ENCODE measurements around the gene ABCA10. TPM values are rescaled to one million over a fixed set of nuclear protein-coding genes. Genes with fewer than 3 reads are reported as not detected.
"Not testable (repeated sequence)": the region's sequence is repeated elsewhere in the genome, so short reads cannot be mapped to it uniquely, and the experiment has no call there.

Gene ABCA10
- polyA plus RNA-seq, 3 donors from 2014 or later: 0.49 to 1.4 TPM; not detected in 1

DNA sequence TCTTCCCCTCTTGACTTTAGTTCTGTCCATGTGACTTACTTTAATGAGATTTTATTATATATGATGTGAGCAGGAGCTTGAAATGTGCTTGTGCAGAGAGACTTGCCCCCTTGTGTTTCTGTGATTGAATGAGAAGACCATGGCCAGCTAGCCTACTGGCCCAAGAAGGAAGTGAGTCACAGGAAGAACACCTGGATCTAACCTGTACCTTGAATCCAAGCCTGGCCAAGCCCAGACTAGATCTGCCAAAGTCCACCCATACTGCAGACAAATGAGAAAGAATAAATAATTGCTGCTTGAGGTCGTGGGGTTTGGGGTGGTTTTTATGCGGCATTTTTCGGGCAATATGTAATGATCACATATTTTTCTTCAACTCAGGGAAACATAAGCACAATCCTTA is 9.6 kb downstream of the ABCA10 start:
- Mint-ChIP-seq H3K27me3 (ENCODE audit: low read depth in 3 of 3) (no peaks in the 10 kb centered on the region), H3K27ac (no peak overlapping the region), H3K36me3 (peaks cover 7 to 16% (median 14%) of the 10 kb centered on the region in 3 donors), H3K9me3 (no peaks in the 10 kb centered on the region), H3K4me1 (peaks cover 8 to 14% of the 10 kb centered on the region in 2 donors), H3K4me3 (no peak overlapping the region)
- no peak for DNase-seq

DNA sequence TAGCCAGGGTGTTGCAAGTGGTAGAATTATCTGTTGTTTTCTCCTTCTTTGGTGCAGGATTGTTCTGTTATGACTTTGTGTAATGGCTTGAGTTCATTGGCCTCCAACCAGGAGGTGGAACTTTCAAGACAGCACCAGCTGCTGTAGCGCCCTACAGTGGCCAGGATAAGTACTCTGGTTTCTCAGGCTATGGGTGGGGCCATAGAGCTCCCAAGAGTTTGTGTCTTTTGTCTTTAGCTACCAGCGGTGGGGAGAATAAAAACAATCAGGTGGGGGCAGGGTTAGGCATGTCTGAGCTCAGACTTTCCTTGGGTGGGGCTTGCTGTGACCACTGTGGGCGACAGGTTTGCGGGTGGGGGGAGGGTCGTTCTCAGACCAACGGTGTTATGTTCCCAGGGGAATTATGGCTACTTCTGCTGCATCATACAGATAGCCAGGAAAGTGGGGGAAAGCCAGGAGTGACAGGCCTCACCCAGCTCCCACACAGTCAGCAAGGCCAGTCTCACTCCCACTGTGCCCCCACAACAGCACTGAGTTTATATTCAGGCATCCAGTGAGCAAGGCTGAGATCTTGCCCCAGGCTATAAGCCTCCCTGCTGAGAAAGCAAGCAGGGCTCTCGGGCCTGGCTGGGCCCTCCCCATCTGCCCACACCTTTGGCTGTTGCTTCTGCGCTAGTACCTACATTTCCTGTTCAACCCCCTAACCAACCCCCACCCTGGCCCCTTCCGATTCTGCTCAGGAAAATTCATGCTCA is 15.4 kb downstream of the ABCA10 start:
- Mint-ChIP-seq H3K27me3 (ENCODE audit: low read depth in 3 of 3) (peaks cover 0 to 2% (median 0%) of the 10 kb centered on the region in 3 donors), H3K4me3 (no peak overlapping the region), H3K36me3 (peaks cover 0 to 7% (median 4%) of the 10 kb centered on the region in 3 donors), H3K27ac (no peak overlapping the region), H3K4me1 (peaks cover 3 to 13% of the 10 kb centered on the region in 2 donors), H3K9me3 (no peaks in the 10 kb centered on the region)
- DNase-seq: no peak

DNA sequence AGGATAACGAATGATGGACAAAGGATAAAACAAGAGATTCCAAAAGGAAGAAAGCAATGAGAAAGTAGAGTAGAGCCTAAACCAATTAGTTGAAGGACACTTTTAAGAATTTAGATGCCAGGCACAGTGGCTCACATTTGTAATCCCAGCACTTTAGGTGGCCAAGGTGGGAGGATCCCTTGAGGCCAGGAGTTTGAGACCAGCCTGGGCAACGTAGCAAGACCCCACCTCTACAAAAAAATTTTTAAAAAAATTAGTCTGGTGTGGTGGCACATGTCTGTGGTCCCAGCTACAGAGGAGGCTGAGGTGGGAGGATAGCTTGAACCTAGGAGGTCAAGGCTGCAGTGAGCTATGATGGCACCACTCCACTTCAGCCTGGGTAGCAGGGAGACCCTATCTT is 20.0 kb downstream of the ABCA10 start:
- peaks cover 0 to 7% (median 4%) of the 10 kb centered on the region in 3 donors for H3K36me3 Mint-ChIP-seq
- peaks cover 0 to 2% (median 0%) of the 10 kb centered on the region in 3 donors for H3K27me3 Mint-ChIP-seq (ENCODE audit: low read depth in 3 of 3)
- H3K4me3 Mint-ChIP-seq: no peak overlapping the region
- H3K9me3 Mint-ChIP-seq: no peaks in the 10 kb centered on the region
- no peak for DNase-seq
- no peak overlapping the region for H3K27ac Mint-ChIP-seq
- peaks cover 3 to 13% of the 10 kb centered on the region in 2 donors for H3K4me1 Mint-ChIP-seq

DNA sequence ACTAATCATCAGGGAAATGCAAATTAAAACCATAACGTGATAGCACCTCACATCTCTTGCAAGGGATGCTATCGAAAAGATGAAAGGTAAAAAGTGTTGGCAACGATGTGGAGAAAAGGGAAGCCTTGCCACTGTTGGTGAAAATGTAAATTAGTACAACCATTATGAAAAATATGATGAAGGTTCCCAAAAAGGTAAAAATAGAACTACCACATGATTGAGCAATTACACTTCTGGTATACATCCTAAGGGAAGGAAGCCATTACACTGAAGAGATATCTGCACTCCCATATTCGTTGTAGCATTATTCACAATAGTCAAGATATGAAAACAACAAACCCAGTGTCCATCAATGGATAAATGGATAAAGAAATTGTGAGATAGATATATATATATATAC is 21.5 kb downstream of the ABCA10 start:
- Mint-ChIP-seq H3K27ac (no peak overlapping the region), H3K27me3 (ENCODE audit: low read depth in 3 of 3) (peaks cover 0 to 2% (median 2%) of the 10 kb centered on the region in 3 donors), H3K36me3 (peaks cover 0 to 4% (median 3%) of the 10 kb centered on the region in 3 donors), H3K9me3 (no peaks in the 10 kb centered on the region), H3K4me1 (peaks cover 0 to 6% of the 10 kb centered on the region in 2 donors), H3K4me3 (no peak overlapping the region)
- no peak for DNase-seq

GRCh38 chr17:69198238-69198637 is 30.4 kb downstream of the ABCA10 start:
- no peak overlapping the region for H3K4me3 Mint-ChIP-seq

GRCh38 chr17:69196105-69196653 is 32.4 kb downstream of the ABCA10 start:
- not testable (repeated sequence) for DNase-seq; H3K4me1 Mint-ChIP-seq; H3K27ac Mint-ChIP-seq; H3K27me3 Mint-ChIP-seq (ENCODE audit: low read depth in 3 of 3); H3K4me3 Mint-ChIP-seq; H3K9me3 Mint-ChIP-seq
- H3K36me3 Mint-ChIP-seq: peaks cover 10 to 15% (median 12%) of the 10 kb centered on the region in 3 donors

More at GRCh38 chr17:69198238-69198637, 30.4 kb downstream of the ABCA10 start:
- H3K9me3 Mint-ChIP-seq: no peaks in the 10 kb centered on the region
- H3K27me3 Mint-ChIP-seq (ENCODE audit: low read depth in 3 of 3): peaks cover 0 to 3% (median 2%) of the 10 kb centered on the region in 3 donors
- H3K4me1 Mint-ChIP-seq: no peaks in the 10 kb centered on the region
- no peak for DNase-seq
- no peak overlapping the region for H3K27ac Mint-ChIP-seq
- H3K36me3 Mint-ChIP-seq: peaks cover 5 to 7% (median 7%) of the 10 kb centered on the region in 3 donors

GRCh38 chr17:69192754-69193153 is 35.9 kb downstream of the ABCA10 start:
- H3K4me1 Mint-ChIP-seq: no peaks in the 10 kb centered on the region
- H3K27ac Mint-ChIP-seq: no peak overlapping the region
- no peaks in the 10 kb centered on the region for H3K9me3 Mint-ChIP-seq
- H3K36me3 Mint-ChIP-seq: peaks cover 10 to 21% (median 18%) of the 10 kb centered on the region in 3 donors
- H3K27me3 Mint-ChIP-seq (ENCODE audit: low read depth in 3 of 3): peaks cover 0 to 2% (median 0%) of the 10 kb centered on the region in 3 donors
- no peak for DNase-seq
- no peak overlapping the region for H3K4me3 Mint-ChIP-seq

GRCh38 chr17:69188796-69189195 is 39.8 kb downstream of the ABCA10 start:
- no peak overlapping the region for H3K27ac Mint-ChIP-seq
- H3K27me3 Mint-ChIP-seq (ENCODE audit: low read depth in 3 of 3): no peaks in the 10 kb centered on the region
- no peaks in the 10 kb centered on the region for H3K9me3 Mint-ChIP-seq
- H3K4me1 Mint-ChIP-seq: no peaks in the 10 kb centered on the region
- no peak for DNase-seq
- peaks cover 7 to 18% (median 16%) of the 10 kb centered on the region in 3 donors for H3K36me3 Mint-ChIP-seq
- no peak overlapping the region for H3K4me3 Mint-ChIP-seq

GRCh38 chr17:69188064-69188463 is 40.6 kb downstream of the ABCA10 start:
- Mint-ChIP-seq H3K9me3 (no peaks in the 10 kb centered on the region), H3K27ac (no peak overlapping the region), H3K4me3 (no peak overlapping the region), H3K27me3 (ENCODE audit: low read depth in 3 of 3) (no peaks in the 10 kb centered on the region), H3K36me3 (peaks cover 2 to 17% (median 16%) of the 10 kb centered on the region in 3 donors), H3K4me1 (no peaks in the 10 kb centered on the region)
- no peak for DNase-seq

DNA sequence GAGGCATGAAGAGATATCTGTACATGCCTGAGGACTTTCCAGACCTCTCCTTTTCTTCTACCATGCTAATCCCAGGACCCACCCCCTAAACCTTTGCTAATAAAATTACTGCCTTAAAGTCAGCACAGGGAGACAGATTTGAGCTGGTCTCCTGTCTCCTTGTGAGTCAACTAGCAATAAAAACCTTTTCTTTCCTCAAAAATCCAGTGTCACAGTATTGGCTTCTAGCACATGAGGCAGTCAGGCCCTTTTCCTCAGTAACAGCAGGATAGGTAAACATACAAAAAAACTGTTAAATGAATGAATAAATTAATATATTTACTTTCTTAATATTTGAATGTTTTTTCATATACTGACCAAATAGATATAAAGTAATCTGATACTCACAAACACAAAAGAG is 41.3 kb downstream of the ABCA10 start:
- Mint-ChIP-seq H3K9me3 (peaks cover 0 to 2% (median 0%) of the 10 kb centered on the region in 6 donors), H3K27ac (no peak overlapping the region), H3K4me3 (no peak overlapping the region), H3K27me3 (ENCODE audit: low read depth in 3 of 3) (no peaks in the 10 kb centered on the region), H3K36me3 (peaks cover 0 to 12% (median 10%) of the 10 kb centered on the region in 3 donors), H3K4me1 (no peaks in the 10 kb centered on the region)
- DNase-seq: no peak

DNA sequence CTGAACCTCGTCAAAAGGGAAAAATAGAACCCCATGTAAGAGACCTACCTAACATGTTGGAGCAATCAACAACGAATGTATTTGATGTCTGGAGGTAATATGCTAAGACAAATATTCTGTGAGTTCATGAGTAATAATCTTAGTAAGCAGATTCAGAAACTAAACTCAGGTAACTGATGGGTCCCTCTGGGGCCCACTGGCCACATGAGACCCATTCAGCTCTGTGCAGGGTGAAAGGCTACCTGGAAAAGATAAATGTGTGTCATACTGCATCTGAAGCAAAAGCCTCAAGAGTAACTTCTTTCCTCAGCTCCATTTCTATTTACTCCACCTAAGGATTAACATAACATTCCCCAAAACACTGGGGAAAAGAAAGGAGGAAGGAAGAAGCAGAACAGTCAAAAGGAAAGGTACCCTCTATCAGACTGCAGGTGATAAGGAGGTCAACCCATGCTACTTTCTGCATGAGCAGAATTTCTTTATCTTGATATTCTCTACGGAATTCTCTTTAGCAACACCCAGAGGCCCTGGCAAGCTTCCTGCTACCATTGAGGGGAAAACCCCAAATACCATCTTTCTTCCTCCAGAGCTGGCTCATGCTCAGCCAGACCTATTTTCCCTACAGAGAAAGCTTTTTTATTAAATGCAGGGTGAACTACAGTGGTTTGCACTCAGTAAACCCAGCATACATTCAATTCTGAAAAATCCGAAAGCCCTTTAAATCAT is 49.2 kb downstream of the ABCA10 start:
- H3K27ac Mint-ChIP-seq: no peak overlapping the region
- H3K4me1 Mint-ChIP-seq: no peaks in the 10 kb centered on the region
- peaks cover 0 to 2% (median 0%) of the 10 kb centered on the region in 6 donors for H3K9me3 Mint-ChIP-seq
- no peaks in the 10 kb centered on the region for H3K27me3 Mint-ChIP-seq (ENCODE audit: low read depth in 3 of 3)
- no peak for DNase-seq
- H3K4me3 Mint-ChIP-seq: no peak overlapping the region
- peaks cover 0 to 7% (median 3%) of the 10 kb centered on the region in 3 donors for H3K36me3 Mint-ChIP-seq

DNA sequence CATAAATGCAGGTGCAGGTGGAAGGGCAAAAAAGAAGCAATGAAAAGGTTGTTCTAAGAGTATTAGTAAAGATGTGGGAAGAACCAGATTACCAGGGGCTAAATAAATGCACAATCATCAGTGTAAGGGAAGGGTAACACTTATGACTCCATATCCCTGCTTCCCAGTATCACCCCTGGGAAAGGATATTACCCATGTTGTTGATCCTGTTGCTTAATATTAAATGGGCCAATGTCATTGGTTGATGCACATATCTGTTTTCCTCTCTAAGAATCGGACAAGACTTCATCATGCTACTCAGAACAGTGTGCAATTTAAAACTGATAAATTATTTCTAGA is 52.2 kb downstream of the ABCA10 start:
- Mint-ChIP-seq H3K27me3 (ENCODE audit: low read depth in 3 of 3) (no peaks in the 10 kb centered on the region), H3K9me3 (no peaks in the 10 kb centered on the region), H3K36me3 (peaks cover 3 to 21% (median 13%) of the 10 kb centered on the region in 3 donors), H3K4me1 (no peaks in the 10 kb centered on the region), H3K27ac (no peak overlapping the region), H3K4me3 (no peak overlapping the region)
- no peak for DNase-seq

- H3K27ac Mint-ChIP-seq: no peak overlapping the region
- H3K27me3 Mint-ChIP-seq (ENCODE audit: low read depth in 3 of 3): peaks cover 0 to 3% (median 0%) of the 10 kb centered on the region in 3 donors
- H3K4me1 Mint-ChIP-seq: no peaks in the 10 kb centered on the region
- no peaks in the 10 kb centered on the region for H3K9me3 Mint-ChIP-seq
- H3K4me3 Mint-ChIP-seq: no peak overlapping the region
- DNase-seq: no peak
- peaks cover 3 to 21% (median 13%) of the 10 kb centered on the region in 3 donors for H3K36me3 Mint-ChIP-seq
Measured at GRCh38 chr17:69175625-69176456, 52.8 kb downstream of the ABCA10 start.

All from immature natural killer cell (primary cell).